Measurements from ENCODE around the gene CACNB4.
A peak's percentile ranks its signal among the peaks of the same experiment; 100 is the strongest.
"Not testable (repeated sequence)": the region's sequence is repeated elsewhere in the genome, so short reads cannot be mapped to it uniquely, and the experiment has no call there.

Gene CACNB4

GRCh38 chr2:152050915-152051314 lies 47.9 kb downstream of the CACNB4 start:
- DNase-seq (ENCODE audit: low spot score): no peak

DNA sequence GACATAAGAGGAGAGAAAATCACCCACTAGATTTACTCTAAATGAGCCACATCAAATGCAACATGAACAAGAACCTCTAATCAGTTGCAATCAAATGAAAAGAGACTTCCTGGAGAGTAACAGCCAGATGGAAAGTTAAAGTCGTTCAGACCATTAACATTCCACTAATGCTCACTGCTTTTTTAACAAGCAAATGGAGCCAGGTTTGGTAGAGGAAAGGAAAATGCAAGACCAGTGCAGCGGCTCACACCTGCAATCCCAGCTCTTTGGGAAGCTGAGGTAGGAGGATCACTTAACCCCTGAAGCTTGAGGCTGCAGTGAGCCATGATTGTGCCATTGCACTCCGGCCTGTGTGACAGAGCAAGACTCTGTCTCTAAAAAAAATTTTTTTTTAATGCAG lies 48.5 kb downstream of the CACNB4 start:
- DNase-seq (ENCODE audit: low spot score): no peak

DNA sequence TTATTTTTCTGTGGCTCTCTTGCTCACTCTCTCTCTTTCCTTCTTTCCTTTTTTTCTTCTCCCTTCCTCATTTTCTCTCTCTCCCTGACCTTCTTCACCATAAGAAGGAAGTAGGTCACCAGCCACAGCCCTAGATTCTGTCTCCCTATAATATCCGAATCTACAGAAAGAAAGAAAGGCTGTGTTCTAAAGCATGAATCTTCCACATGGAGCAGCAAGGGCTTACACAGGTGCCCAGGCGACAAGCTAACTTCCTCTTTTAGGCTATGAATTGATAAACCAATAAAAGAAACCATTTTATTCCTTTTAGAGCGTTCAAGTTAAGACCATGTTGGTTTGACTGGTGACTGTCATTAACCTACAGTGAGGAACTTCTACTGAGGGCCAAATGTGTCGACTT lies 49.3 kb downstream of the CACNB4 start:
- DNase-seq (ENCODE audit: low spot score): no peak

- DNase-seq (ENCODE audit: low spot score): no peak
These were observed 50.9 kb downstream of the CACNB4 start for GRCh38 chr2:152047824-152048471.

DNA sequence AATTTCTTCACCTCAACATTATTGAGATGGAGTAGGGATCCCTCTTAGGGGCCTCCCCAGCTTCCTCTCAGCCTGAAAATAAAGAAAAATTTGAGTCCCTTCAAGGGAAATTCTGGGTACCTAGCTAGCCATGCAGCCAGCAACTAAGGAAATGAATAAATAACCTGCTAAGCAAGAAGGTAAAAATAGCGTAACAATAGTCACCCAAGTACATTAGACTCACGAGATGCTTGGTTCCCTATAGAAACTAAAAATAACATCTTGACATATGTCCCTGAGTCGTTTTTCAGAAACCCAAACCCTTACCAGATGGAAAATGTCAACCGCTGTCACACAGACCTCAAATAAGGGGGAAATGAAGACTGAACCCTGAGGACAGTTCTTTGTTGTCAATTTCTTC lies 51.9 kb downstream of the CACNB4 start:
- DNase-seq (ENCODE audit: low spot score): no peak

GRCh38 chr2:152042636-152043615 lies 55.9 kb downstream of the CACNB4 start:
- DNase-seq (ENCODE audit: low spot score): no peak

- DNase-seq (ENCODE audit: low spot score): no peak
These were observed 60.3 kb downstream of the CACNB4 start for GRCh38 chr2:152038441-152038958.

- no peak for DNase-seq (ENCODE audit: low spot score)
These were observed 61.0 kb downstream of the CACNB4 start for GRCh38 chr2:152037743-152038435.

- DNase-seq (ENCODE audit: low spot score): peak; percentile 78
These were observed 62.0 kb downstream of the CACNB4 start for GRCh38 chr2:152036611-152037469.

DNA sequence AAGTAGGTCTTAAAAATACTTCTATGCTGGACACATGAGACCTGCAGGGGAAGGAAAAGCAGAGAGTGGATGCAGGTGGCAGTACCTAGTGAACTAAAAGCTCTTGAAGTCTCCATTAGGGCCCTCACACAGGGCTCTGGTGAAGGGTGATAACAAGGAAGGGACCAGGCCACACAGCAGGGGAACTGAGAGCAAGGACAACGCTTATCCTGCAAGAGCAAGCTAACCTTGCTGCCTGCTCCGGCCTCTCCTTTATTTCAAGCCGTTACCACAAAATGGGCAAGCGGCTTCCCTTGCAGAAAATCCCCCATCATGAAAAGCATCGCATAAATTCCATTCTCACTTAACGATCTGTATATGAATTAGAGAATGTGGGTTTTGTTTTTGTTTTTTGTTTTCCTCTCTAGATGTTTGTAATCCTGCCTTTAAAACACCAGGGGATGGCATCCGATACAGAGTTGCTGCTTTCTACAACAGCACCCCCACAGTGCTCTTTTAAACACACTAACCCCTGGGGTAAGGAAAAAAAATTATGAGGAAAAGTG lies 64.5 kb downstream of the CACNB4 start:
- no peak for DNase-seq (ENCODE audit: low spot score)

DNA sequence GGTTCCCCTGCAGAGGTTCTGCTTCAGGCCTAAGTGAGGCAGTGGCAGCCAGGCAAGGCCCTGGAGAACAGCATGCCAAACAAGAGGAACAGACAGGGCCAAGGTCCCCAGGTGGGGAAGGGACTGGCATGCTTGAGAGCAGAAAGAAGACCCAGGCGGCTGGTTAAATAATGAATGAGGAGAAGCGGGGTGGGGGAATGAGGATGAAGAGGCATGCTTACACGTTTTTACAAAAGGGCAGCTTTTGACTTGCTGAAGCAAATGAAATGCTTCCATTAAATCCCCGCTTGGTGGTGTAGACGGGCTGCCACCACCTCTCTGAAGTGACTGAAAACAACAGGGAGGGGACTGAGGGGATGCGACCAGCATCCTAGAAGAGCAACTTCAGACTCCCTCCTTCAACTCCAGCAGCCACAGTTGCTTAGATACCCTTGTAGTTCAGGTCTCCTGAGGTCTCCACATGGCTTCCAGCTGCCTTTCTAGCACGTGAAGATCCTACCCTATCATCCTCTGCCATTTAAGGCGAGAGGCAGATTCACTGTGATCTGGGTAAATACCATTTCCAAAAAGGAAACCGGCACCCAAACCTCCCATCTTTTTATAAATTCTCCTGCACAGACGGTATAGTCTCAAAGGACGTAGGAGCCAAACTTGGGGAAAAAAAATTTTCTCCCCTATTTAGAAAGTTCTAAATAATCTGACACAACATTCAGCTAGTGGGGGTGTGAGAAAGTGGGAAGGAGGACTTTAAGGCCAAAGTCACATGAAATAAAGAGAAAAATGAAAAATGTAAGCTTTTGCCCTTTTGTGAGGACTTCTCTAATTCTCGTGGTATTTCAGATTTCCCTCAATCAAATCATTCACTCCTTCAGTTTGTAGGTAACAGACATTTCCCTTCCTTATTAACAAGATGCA lies 65.6 kb downstream of the CACNB4 start:
- no peak for DNase-seq (ENCODE audit: low spot score)

DNA sequence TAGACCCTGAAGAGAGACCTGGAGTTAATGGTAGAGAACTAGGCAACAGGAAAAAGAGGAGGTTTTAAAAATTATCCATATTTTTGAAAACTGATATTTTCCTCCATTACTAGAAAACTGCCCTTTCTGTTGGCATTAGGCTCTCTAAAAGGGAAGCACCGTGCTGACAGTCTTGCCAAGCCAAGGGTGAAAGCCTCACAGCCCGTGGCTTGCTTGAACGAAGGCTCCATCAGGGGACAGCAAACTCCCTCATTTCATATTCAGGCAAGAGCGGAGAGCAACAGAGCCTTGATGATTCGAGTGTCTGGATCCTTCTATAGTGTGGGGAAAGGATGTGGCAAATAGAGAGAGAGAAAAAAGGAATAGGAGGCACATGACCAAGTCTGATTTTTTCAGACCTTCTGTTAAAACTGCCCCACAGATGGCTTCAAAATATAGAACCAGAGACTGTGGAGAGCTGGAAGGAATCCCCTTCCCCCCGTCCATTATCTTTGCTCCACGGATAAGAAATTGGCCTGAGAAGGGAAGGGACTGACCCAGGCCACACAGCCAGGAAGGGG lies 67.0 kb downstream of the CACNB4 start:
- no peak for DNase-seq (ENCODE audit: low spot score)

- DNase-seq (ENCODE audit: low spot score): not testable (repeated sequence)
These were observed 68.1 kb downstream of the CACNB4 start for GRCh38 chr2:152030596-152031328.

- no peak for DNase-seq (ENCODE audit: low spot score)
These were observed 70.5 kb downstream of the CACNB4 start for GRCh38 chr2:152028182-152028862.

DNA sequence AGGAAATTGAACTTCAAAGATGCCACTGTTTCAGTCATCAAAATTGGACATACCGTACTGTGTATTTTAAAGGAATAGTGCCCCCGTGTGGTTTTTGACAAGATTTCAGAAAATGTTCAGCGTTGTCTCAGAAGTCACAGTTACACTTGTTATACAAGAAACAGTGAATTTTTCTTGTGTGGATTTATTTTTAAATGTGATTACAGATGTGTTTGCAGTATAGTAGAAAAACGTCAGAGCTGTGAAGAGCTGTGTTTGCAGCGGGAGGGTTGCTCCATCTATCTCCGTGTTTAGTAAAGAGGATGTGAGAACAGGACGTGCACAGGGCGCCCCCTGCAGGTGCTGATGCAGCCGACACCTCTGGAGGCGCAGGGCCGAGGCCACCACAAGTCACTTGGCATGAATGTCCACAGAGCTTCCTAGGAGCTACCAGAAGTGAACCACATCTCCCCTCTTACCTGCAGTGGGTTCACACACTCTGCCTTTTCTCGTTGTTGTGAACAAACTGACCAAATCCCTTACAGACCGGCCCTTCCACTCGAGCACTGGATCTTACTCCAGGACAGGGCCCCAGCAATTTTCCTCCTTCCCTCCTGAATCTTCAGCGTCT lies 73.1 kb downstream of the CACNB4 start:
- peak; percentile 82 for DNase-seq (ENCODE audit: low spot score)

DNA sequence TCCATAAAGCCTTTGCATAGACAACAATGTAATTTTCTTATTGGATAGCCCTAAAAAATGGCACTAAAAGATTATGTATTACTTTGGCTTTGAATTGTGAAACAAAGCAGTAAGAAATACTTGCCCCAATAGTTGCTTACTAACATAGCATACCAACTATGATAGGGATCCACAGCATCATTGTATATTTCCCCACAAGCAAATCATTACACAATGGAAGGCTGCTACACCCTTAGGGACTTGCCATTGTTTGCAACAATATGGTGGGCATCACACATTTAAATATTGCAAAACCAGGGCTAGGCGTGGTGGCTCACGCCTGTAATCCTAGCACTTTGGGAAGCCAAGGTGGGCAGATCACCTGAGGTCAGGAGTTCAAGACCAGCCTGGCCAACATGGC lies 74.4 kb downstream of the CACNB4 start:
- no peak for DNase-seq (ENCODE audit: low spot score)

DNA sequence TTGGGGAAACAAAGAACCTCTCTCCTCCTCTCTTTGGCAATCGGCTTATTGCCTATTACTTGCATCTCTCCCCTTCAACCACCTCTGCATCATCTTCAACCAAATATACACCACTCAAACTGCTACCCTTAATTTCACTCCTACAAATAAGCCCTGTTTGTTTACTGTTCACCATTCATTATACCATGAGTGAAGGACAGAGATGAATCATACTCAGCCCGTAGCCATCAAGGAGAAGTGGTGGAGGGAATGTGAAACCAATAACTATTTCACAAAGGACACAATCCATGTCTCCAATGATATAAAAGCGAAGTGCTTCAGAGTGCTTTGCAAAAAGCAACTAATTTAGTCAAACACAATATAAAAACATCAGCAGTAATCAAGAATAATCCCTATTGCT lies 76.8 kb downstream of the CACNB4 start:
- no peak for DNase-seq (ENCODE audit: low spot score)

DNA sequence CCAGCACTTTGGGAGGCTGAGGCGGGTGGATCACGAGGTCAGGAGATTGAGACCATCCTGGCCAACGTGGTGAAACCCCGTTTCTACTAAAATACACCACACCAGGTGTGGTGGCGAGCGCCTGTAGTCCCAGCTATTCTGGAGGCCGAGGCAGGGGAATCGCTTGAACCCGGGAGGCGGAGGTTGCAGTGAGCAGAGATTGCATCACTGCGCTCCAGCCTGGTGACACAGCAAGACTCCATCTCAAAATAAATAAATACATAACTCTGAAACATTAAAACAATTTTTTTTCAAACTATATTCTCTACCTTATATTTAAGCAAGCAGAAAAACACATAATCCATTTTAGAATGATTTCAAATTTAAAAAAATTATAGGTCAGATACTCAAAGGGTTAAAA lies 77.8 kb downstream of the CACNB4 start:
- not testable (repeated sequence) for DNase-seq (ENCODE audit: low spot score)
